HCT116 (cell line): ENCODE measurements around the gene RIN1. TPM values are rescaled to one million over a fixed set of nuclear protein-coding genes. Genes with fewer than 3 reads are reported as not detected.
A peak's percentile ranks its signal among the peaks of the same experiment; 100 is the strongest.

ENCODE experiments used
- ATAC-seq: fragments of 200-7000 bp; cut with Tn5 transposase; 2 replicates; pipeline ENCODE4 v1.9.1; 2020; ENCODE audit warnings: mild to moderate bottlenecking, moderate library complexity
- BruUV-seq: library from RNA; stranded (reverse); fragments of 400-500 nt; replicated peaks from 2 replicates; lab custom pipeline; 2021; lab: Mats Ljungman, UMichigan
- CTCF ChIA-PET: fragments of 300-600 bp; sonication (Branson Sonifier 250); formaldehyde crosslinking; loops from one replicate; lab custom pipeline; 2021; ENCODE audit warnings: antibody characterized with exemption; lab: Charles Lee
- POLR2A ChIA-PET: fragments of 300-600, 350-600 bp; sonication (Branson Sonifier 250); formaldehyde crosslinking; loops from one replicate; lab custom pipeline; 2021; ENCODE audit warnings: antibody characterized with exemption; lab: Charles Lee
- RAD21 ChIA-PET, 2 experiments: fragments of 300-600 bp; sonication (Branson Sonifier 250); formaldehyde crosslinking; loops; one replicate each; lab custom pipeline; 2023; ENCODE audit warnings: low total read pairs in 2 of 2; ENCODE audit not compliant: uncharacterized antibody in 2 of 2, unreplicated experiment in 2 of 2, low non-redundant PET in 1 of 2; lab: Charles Lee
- DNase-seq: peaks from one replicate; pipeline ENCODE4 v3.0.0-alpha.2; 2010; ENCODE audit warnings: low read depth, low spot score
- H2AFZ ChIP-seq: fragments of 200-600 bp; shearing (Covaris generic), sonication (generic); 2 replicates; pipeline ENCODE4 v1.6.1; 2017; ENCODE audit warnings: low read depth, mixed run types, mixed read lengths, antibody characterized with exemption, low read length; ENCODE audit not compliant: poor library complexity, severe bottlenecking
- H3K27ac ChIP-seq: 2 replicates; pipeline ENCODE4 v1.5.1; 2012; ENCODE audit warnings: low read depth, low read length
- H3K27me3 ChIP-seq: fragments of 200-600 bp; sonication (generic); 2 replicates; pipeline ENCODE4 v1.6.1; 2016; ENCODE audit warnings: mixed run types, low read length, mixed read lengths; ENCODE audit not compliant: insufficient read depth
- H3K36me3 ChIP-seq, 2 experiments: fragments of 200-500 bp in 1 of 2; fragments of 200-600 bp in 1 of 2; sonication (Bioruptor generic) in 1 of 2; sonication (generic) in 1 of 2; 2 replicates each; pipeline versions ENCODE4 v1.5.1 to v1.6.1; 2014 to 2016; ENCODE audit warnings: low read length in 2 of 2, inconsistent platforms in 1 of 2, mixed read lengths in 1 of 2, mixed run types in 1 of 2; ENCODE audit not compliant: insufficient read depth in 2 of 2, control insufficient read depth in 1 of 2
- H3K4me1 ChIP-seq, 2 experiments: fragments of 200-600 bp in 1 of 2; sonication (generic) in 1 of 2; 2 replicates each; pipeline versions ENCODE4 v1.5.1 to v1.6.1; 2012 to 2017; ENCODE audit warnings: low read length in 2 of 2, inconsistent platforms in 1 of 2, mild to moderate bottlenecking in 1 of 2, mixed read lengths in 1 of 2, mixed run types in 1 of 2, moderate library complexity in 1 of 2; ENCODE audit not compliant: insufficient read depth in 2 of 2, control insufficient read depth in 1 of 2
- H3K4me2 ChIP-seq: fragments of 200-600 bp; sonication (generic); 2 replicates; pipeline ENCODE4 v1.6.1; 2017; ENCODE audit warnings: mixed run types, low read length, mixed read lengths
- H3K4me3 ChIP-seq, 2 experiments: fragments of 200-600 bp in 1 of 2; sonication (generic) in 1 of 2; replicated peaks in 1 of 2; 2 replicates each; pipeline ENCODE4 v1.5.1; 2011 to 2016; ENCODE audit warnings: low read length in 2 of 2, control low read depth in 1 of 2, low read depth in 1 of 2, mild to moderate bottlenecking in 1 of 2, mixed read lengths in 1 of 2, mixed run types in 1 of 2
- H3K79me2 ChIP-seq: fragments of 200-600 bp; sonication (generic); 2 replicates; pipeline ENCODE4 v1.6.1; 2017; ENCODE audit warnings: mild to moderate bottlenecking, mixed run types, low read length, moderate library complexity, mixed read lengths; ENCODE audit not compliant: insufficient read depth
- H3K9ac ChIP-seq: fragments of 200-600 bp; sonication (generic); 2 replicates; pipeline ENCODE4 v1.6.1; 2016; ENCODE audit warnings: low read length, mixed read lengths
- H3K9me2 ChIP-seq: fragments of 200-600 bp; sonication (generic), shearing (Covaris generic); 2 replicates; pipeline ENCODE4 v1.6.1; 2017; ENCODE audit warnings: mixed run types, mild to moderate bottlenecking, moderate library complexity; ENCODE audit not compliant: insufficient read depth
- H3K9me3 ChIP-seq, 2 experiments: fragments of 200-500 bp in 1 of 2; fragments of 200-600 bp in 1 of 2; sonication (Bioruptor generic) in 1 of 2; sonication (generic) in 1 of 2; 2 replicates each; pipeline ENCODE4 v1.6.1; 2014 to 2017; ENCODE audit warnings: low read length in 2 of 2, mixed read lengths in 2 of 2, inconsistent platforms in 1 of 2, low read depth in 1 of 2, mild to moderate bottlenecking in 1 of 2, mixed run types in 1 of 2, moderate library complexity in 1 of 2; ENCODE audit not compliant: control insufficient read depth in 1 of 2, insufficient read depth in 1 of 2
- H4K20me1 ChIP-seq: fragments of 200-600 bp; sonication (generic), shearing (Covaris generic); 2 replicates; pipeline ENCODE4 v1.6.1; 2017; ENCODE audit warnings: mixed run types, mild to moderate bottlenecking, moderate library complexity; ENCODE audit not compliant: insufficient read depth
- EZH2phosphoT487 ChIP-seq: fragments of 200-600 bp; IDR thresholded peaks from 2 replicates; pipeline ENCODE4 v1.6.1; 2018; ENCODE audit warnings: antibody characterized with exemption, borderline replicate concordance
- POLR2A ChIP-seq: IDR thresholded peaks from 2 replicates; pipeline ENCODE4 v1.7.0; 2011; ENCODE audit warnings: borderline replicate concordance; ENCODE audit not compliant: insufficient read depth, insufficient read length; ENCODE audit errors: extremely low read depth
- POLR2AphosphoS5 ChIP-seq: IDR thresholded peaks from 2 replicates; pipeline ENCODE4 v1.6.1; 2011; ENCODE audit warnings: mild to moderate bottlenecking, low read depth, low read length, moderate library complexity
- SIN3A ChIP-seq: IDR thresholded peaks from 2 replicates; pipeline ENCODE4 v1.6.1; 2012; ENCODE audit warnings: low read depth
- SP1 ChIP-seq: IDR thresholded peaks from 2 replicates; pipeline ENCODE4 v1.6.1; 2012; ENCODE audit warnings: low read depth
- SRF ChIP-seq: IDR thresholded peaks from 2 replicates; pipeline ENCODE4 v1.6.1; 2012; ENCODE audit warnings: low read depth
- ZFX ChIP-seq: fragments of 450-650 bp; IDR thresholded peaks from 2 replicates; pipeline ENCODE4 v1.6.1; 2017
- intact Hi-C: fragments of 100-400 bp; cut with micrococcal nuclease; formaldehyde crosslinking; loops from 2 replicates; pipeline ENCODE4 v1.10.0; 2022
- total RNA-seq: library from RNA; stranded (reverse); gene quantifications from one replicate; pipeline ENCODE4 v1.2.1, GENCODE V29; 2021; ENCODE audit not compliant: unreplicated experiment

Gene RIN1
- total RNA-seq, 1 experiment from 2014 or later = 38.7 TPM

DNA sequence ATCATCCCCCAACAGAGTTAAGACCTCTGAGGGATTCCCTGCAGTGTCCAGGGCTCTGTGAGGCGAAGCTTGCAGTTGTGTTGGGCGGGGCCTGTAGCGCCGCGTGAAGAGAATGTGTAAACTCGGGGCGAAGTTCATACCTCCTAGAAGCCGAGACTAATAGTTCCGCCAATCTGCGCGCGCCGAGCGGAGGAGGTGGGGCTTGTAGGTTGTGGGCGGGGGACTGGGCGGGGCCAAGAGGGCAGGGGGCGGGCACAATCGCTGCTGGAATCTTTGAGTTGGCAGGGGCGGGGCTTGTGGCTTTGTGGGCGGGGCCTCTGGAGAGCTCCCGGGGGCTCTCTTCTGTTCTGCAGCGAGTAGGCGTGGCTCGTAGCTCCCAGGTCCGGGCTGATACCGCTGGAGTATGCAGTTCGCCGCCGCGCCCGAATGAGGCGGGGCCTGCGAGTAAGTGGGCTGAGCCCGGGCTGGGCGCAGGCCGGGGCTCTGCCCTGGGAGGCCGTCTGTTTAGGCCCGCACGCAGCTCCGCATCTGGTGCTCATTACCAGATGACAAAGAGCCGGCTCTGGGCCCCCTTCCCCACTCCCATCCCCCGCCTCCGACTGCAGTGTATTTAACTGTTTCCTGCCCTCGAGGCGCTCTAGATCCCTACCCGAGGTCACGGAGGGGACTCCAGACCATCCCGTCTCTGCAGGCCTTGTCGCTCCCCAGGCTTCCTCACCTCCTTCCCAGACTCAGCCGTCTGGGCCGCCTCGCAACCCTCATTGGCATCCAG is 23.5 kb downstream of the RIN1 start:
- ATAC-seq (peak; percentile 86), DNase-seq (peak; percentile 94)
- H3K9ac ChIP-seq = peak overlapping the region; percentile 59
- POLR2A ChIA-PET = interaction anchor here (0.6 to 3.0 kb wide), 17 partner anchors 9 to 365 kb away, joined by 3 to 18 read pairs (median 5); partner anchors contain the start of genes BRMS1, MRPL11, RBM4 and RBM4B
- intact Hi-C loops = loop anchor here (1.0 to 5.0 kb wide), 5 partner anchors 16 to 75 kb away; partner anchors contain the start of genes RIN1, SLC29A2 and YIF1A
- peak overlapping the region; percentile 79 for H3K27ac ChIP-seq
- H3K4me2 ChIP-seq = peak overlapping the region; percentile 99
- no peaks in the 10 kb centered on the region for H3K27me3 ChIP-seq
- no peaks in the 10 kb centered on the region for H3K36me3 ChIP-seq
- peaks cover 16 to 37% of the 10 kb centered on the region in 2 experiments for H3K4me1 ChIP-seq
- CTCF ChIA-PET = interaction anchor here (0.7 to 3.4 kb wide), 24 partner anchors 9 to 743 kb away, joined by 3 to 121 read pairs (median 9); partner anchors contain the start of genes BRMS1, RAB1B, RBM4B and RIN1
- no peaks in the 10 kb centered on the region for H3K9me2 ChIP-seq
- RAD21 ChIA-PET = interaction anchor here (0.5 to 2.9 kb wide), 8 partner anchors 14 to 543 kb away, joined by 3 to 17 read pairs (median 6); partner anchors contain the start of genes RIN1 (in 2 of the 2) and PELI3 (in 1 of the 2)
- no peaks in the 10 kb centered on the region for H3K9me3 ChIP-seq
- no peaks in the 10 kb centered on the region for H4K20me1 ChIP-seq
- BruUV-seq = no TSS peak
- no peaks in the 10 kb centered on the region for H3K79me2 ChIP-seq
- H2AFZ ChIP-seq = peak overlapping the region; percentile 49
- TF ChIP-seq EZH2phosphoT487 (no peak), POLR2AphosphoS5 (peak; percentile 78), ZFX (peak; percentile 49; the same call in 1 of the 2 replicates), SP1 (peak; percentile 63), SRF (no peak), SIN3A (no peak), POLR2A (peak; percentile 1)
- H3K4me3 ChIP-seq = peak overlapping the region; percentile 41 to 57
